ENCODE results near the gene SOHLH1.
A peak's percentile ranks its signal among the peaks of the same experiment; 100 is the strongest.

SOHLH1 gene

GRCh38 chr9:135728436-135729110 is 29.3 kb upstream of the SOHLH1 start:
- no peak for DNase-seq

GRCh38 chr9:135727257-135727875 is 28.1 kb upstream of the SOHLH1 start:
- no peak for DNase-seq

- DNase-seq: no peak
Measured at GRCh38 chr9:135726138-135726853, 27.0 kb upstream of the SOHLH1 start.

- no peak for DNase-seq
Measured at GRCh38 chr9:135724186-135724787, 25.0 kb upstream of the SOHLH1 start.

- no peak for DNase-seq
Measured at GRCh38 chr9:135722365-135722764, 23.1 kb upstream of the SOHLH1 start.

GRCh38 chr9:135719472-135719871 is 20.2 kb upstream of the SOHLH1 start:
- no peak for DNase-seq

- DNase-seq: no peak
Measured at GRCh38 chr9:135718616-135719015, 19.3 kb upstream of the SOHLH1 start.

GRCh38 chr9:135717410-135717809 is 18.1 kb upstream of the SOHLH1 start:
- no peak for DNase-seq

- DNase-seq: no peak
Measured at GRCh38 chr9:135716045-135716444, 16.8 kb upstream of the SOHLH1 start.

GRCh38 chr9:135715056-135715595 is 15.8 kb upstream of the SOHLH1 start:
- DNase-seq: no peak

- DNase-seq: no peak
Measured at GRCh38 chr9:135714242-135715055, 15.2 kb upstream of the SOHLH1 start.

- DNase-seq: no peak
Measured at GRCh38 chr9:135712613-135713295, 13.5 kb upstream of the SOHLH1 start.

GRCh38 chr9:135711881-135712280 is 12.6 kb upstream of the SOHLH1 start:
- DNase-seq: no peak

- no peak for DNase-seq
Measured at GRCh38 chr9:135711391-135711790, 12.1 kb upstream of the SOHLH1 start.

GRCh38 chr9:135708164-135708563 is 8.9 kb upstream of the SOHLH1 start:
- no peak for DNase-seq

GRCh38 chr9:135707252-135708138 is 8.2 kb upstream of the SOHLH1 start:
- DNase-seq: no peak

GRCh38 chr9:135706288-135706687 is 7.0 kb upstream of the SOHLH1 start:
- no peak for DNase-seq

GRCh38 chr9:135705376-135705775 is 6.1 kb upstream of the SOHLH1 start:
- DNase-seq: no peak

GRCh38 chr9:135704483-135704882 is 5.2 kb upstream of the SOHLH1 start:
- DNase-seq: peak; percentile 6

GRCh38 chr9:135703726-135704125 is 4.4 kb upstream of the SOHLH1 start:
- DNase-seq: no peak

Measured in hematopoietic multipotent progenitor cell treated with erythropoietin and hydrocortisone succinate and interleukin-3 and kit ligand, for 8 days (in vitro differentiated cells).